K562 (cell line): ENCODE measurements around the gene PRDM12. TPM values are rescaled to one million over a fixed set of nuclear protein-coding genes. Genes with fewer than 3 reads are reported as not detected.

Source experiments
- ATAC-seq: fragments of 200-7000 bp; cut with Tn5 transposase; 3 replicates; pipeline ENCODE4 v1.9.1; 2020; ENCODE audit warnings: moderate library complexity
- BruUV-seq: library from RNA; stranded (reverse); fragments of 400-500 nt; replicated peaks from 2 replicates; lab custom pipeline; 2021; lab: Mats Ljungman, UMichigan
- CTCF ChIA-PET: fragments of 300-600 bp; formaldehyde crosslinking; extraction: SDS; loops from one replicate; lab custom pipeline; 2021; ENCODE audit warnings: low intra/inter-chr PET ratio; lab: Yijun Ruan, JAX
- POLR2A ChIA-PET: fragments of 300-600, 350-650 bp; sonication (Branson Sonifier 250); formaldehyde crosslinking; extraction: SDS; loops from one replicate; lab custom pipeline; 2021; ENCODE audit warnings: antibody characterized with exemption, inconsistent platforms; lab: Yijun Ruan, JAX
- DNase-seq, 4 experiments: peaks; one replicate each; pipeline versions ENCODE4 v3.0.0 to v3.0.0-alpha.2; 2011 to 2018; ENCODE audit warnings: low spot score in 3 of 4, mixed read lengths in 3 of 4; ENCODE audit errors: extremely low read depth in 1 of 4
- FAIRE-seq: peaks from 2 replicates; lab custom pipeline; 2011; peaks lifted over from hg19 to GRCh38; lab: Jason Lieb, UNC
- H2AFZ ChIP-seq: 2 replicates; pipeline ENCODE4 v1.6.0; 2011; ENCODE audit warnings: low read depth, low read length, control low read depth, inconsistent platforms
- H3K27ac ChIP-seq: fragments of 200-600 bp; 3 replicates; pipeline ENCODE4 v1.8.0; 2011; ENCODE audit warnings: low read depth, mild to moderate bottlenecking, control low read depth, inconsistent platforms, low read length, moderate library complexity, mixed read lengths; ENCODE audit errors: extremely low read depth
- H3K27me3 ChIP-seq, 2 experiments: fragments of 300-600 bp in 1 of 2; 2 replicates in 1 of 2; 3 replicates in 1 of 2; pipeline versions ENCODE4 v1.6.0 to v1.8.0; 2011; ENCODE audit warnings: inconsistent platforms in 2 of 2, low read length in 2 of 2, mild to moderate bottlenecking in 1 of 2, mixed read lengths in 1 of 2, moderate library complexity in 1 of 2; ENCODE audit not compliant: control insufficient read depth in 2 of 2, insufficient read depth in 2 of 2
- H3K36me3 ChIP-seq: fragments of 300-600 bp; 3 replicates; pipeline ENCODE4 v1.8.0; 2011; ENCODE audit warnings: mild to moderate bottlenecking, low read length, inconsistent platforms; ENCODE audit not compliant: control insufficient read depth, insufficient read depth
- H3K4me1 ChIP-seq, 2 experiments: fragments of 200-600 bp in 1 of 2; replicated peaks in 1 of 2; 2 replicates in 1 of 2; 3 replicates in 1 of 2; pipeline versions ENCODE4 v1.5.1 to v1.8.0; 2011; ENCODE audit warnings: inconsistent platforms in 2 of 2, low read length in 2 of 2, mild to moderate bottlenecking in 1 of 2, mixed read lengths in 1 of 2, moderate library complexity in 1 of 2; ENCODE audit not compliant: control insufficient read depth in 2 of 2, insufficient read depth in 2 of 2
- H3K4me2 ChIP-seq: 2 replicates; pipeline ENCODE4 v1.6.1; 2011; ENCODE audit warnings: low read length, control low read depth, inconsistent platforms, mixed read lengths; ENCODE audit not compliant: insufficient read depth
- H3K4me3 ChIP-seq: fragments of 200-600 bp; sonication (generic), shearing (Covaris generic); 2 replicates; pipeline ENCODE4 v1.5.1; 2016; ENCODE audit warnings: control low read depth, inconsistent platforms
- H3K79me2 ChIP-seq: fragments of 200-600 bp; 3 replicates; pipeline ENCODE4 v1.8.0; 2011; ENCODE audit warnings: low read length, inconsistent platforms; ENCODE audit not compliant: control insufficient read depth, insufficient read depth
- H3K9ac ChIP-seq, 2 experiments: 2 replicates each; pipeline versions ENCODE4 v1.6.0 to v1.6.1; 2011; ENCODE audit warnings: low read depth in 2 of 2, low read length in 2 of 2, control low read depth in 1 of 2, inconsistent platforms in 1 of 2, mild to moderate bottlenecking in 1 of 2, mixed read lengths in 1 of 2; ENCODE audit not compliant: insufficient read depth in 1 of 2
- H3K9me1 ChIP-seq: one replicate; pipeline ENCODE4 v1.6.0; 2011; ENCODE audit warnings: inconsistent platforms, mild to moderate bottlenecking, low read length, moderate library complexity; ENCODE audit not compliant: control insufficient read depth, insufficient read depth
- H3K9me3 ChIP-seq: replicated peaks from 2 replicates; pipeline ENCODE4 v1.5.1; 2011; ENCODE audit warnings: low read depth, low read length, inconsistent platforms; ENCODE audit not compliant: control insufficient read depth, insufficient read depth
- H4K20me1 ChIP-seq: replicated peaks from 2 replicates; pipeline ENCODE4 v1.6.1; 2011; ENCODE audit warnings: low read length, inconsistent platforms, mixed read lengths; ENCODE audit not compliant: control insufficient read depth, insufficient read depth
- ARID2 ChIP-seq: fragments of 450-650 bp; IDR thresholded peaks from 2 replicates; pipeline ENCODE4 v1.6.1; 2017; ENCODE audit warnings: antibody characterized with exemption, mild to moderate bottlenecking
- HDAC8 ChIP-seq: fragments of 450-650 bp; IDR thresholded peaks from 2 replicates; pipeline ENCODE4 v1.6.1; 2016; ENCODE audit warnings: mild to moderate bottlenecking, missing genetic modification characterization, moderate library complexity, missing compliant biosample characterization
- SAFB ChIP-seq: fragments of 200-400 bp; formaldehyde crosslinking; IDR thresholded peaks from 2 replicates; pipeline ENCODE4 v1.6.1; 2017; ENCODE audit warnings: low read depth, low read length, borderline replicate concordance
- ZNF408 ChIP-seq: fragments of 250-450 bp; sonication (Bioruptor Pico); IDR thresholded peaks from 2 replicates; pipeline ENCODE4 v1.4.0; 2020; ENCODE audit warnings: low read depth, mild to moderate bottlenecking, moderate library complexity
- ZNF41 ChIP-seq: fragments of 250-450 bp; sonication (Bioruptor Pico); conservative IDR thresholded peaks from 2 replicates; pipeline ENCODE4 v1.4.0; 2020; ENCODE audit warnings: mild to moderate bottlenecking
- ZNF707 ChIP-seq: fragments of 250-450 bp; sonication (Bioruptor Pico); conservative IDR thresholded peaks from 2 replicates; pipeline ENCODE4 v1.8.0; 2022; ENCODE audit warnings: inconsistent platforms, mild to moderate bottlenecking, moderate library complexity
- WGBS: fragments of 100-300 bp; shearing (Covaris generic); methylation state at CpG from one replicate; pipeline ENCODE4 v1.1.6; 2016; ENCODE audit warnings: low coverage, mixed read lengths; ENCODE audit not compliant: insufficient coverage; ENCODE audit errors: missing lambda C conversion rate; 5-methylcytosine and 5-hydroxymethylcytosine counted together
- in situ Hi-C: fragments of 300-500 bp; cut with MboI; formaldehyde crosslinking; loops from 4 replicates; pipeline ENCODE4 v1.15.0; 2018; ENCODE audit warnings: inconsistent platforms, mixed read lengths
- intact Hi-C: fragments of 100-400 bp; cut with micrococcal nuclease; formaldehyde crosslinking; loops from 2 replicates; pipeline ENCODE4 v1.14.2; 2022
- polyA plus RNA-seq, 8 experiments: library from polyadenylated mRNA; depleted of rRNA in 4 of 8; stranded (reverse) in 5 of 8; unstranded in 3 of 8; fragments of >200 nt; fragmentation: Nextera tagmentation in 2 of 8; fragmentation: Illumina TruSeq in 1 of 8; extraction: Ambion mirVana in 2 of 8; extraction: Trizol in 1 of 8; gene quantifications; 2 replicates each; pipeline versions ENCODE4 v1.2.1 to v1.2.3, GENCODE V29; 2011 to 2014; ENCODE audit warnings: inconsistent platforms in 1 of 8, missing spikeins in 1 of 8
- total RNA-seq, 7 experiments: library from RNA; depleted of rRNA in 6 of 7; stranded (reverse); fragments of >200 nt in 6 of 7; fragmentation: Illumina TruSeq in 2 of 7; extraction: Trizol in 2 of 7; gene quantifications; 2 replicates each; pipeline versions ENCODE4 v1.2.1 to v1.2.3, GENCODE V29; 2011 to 2021; ENCODE audit warnings: low replicate concordance in 1 of 7
- TF ChIP-seq, protein P1 (sequence below), 2 experiments: IDR thresholded peaks in 1 of 2; conservative IDR thresholded peaks in 1 of 2; 2 replicates each; pipeline ENCODE4 v1.6.1; 2016; ENCODE audit warnings: low read depth in 2 of 2, mild to moderate bottlenecking in 1 of 2, missing compliant biosample characterization in 1 of 2, missing genetic modification characterization in 1 of 2, moderate library complexity in 1 of 2

Gene PRDM12
- total and polyA plus RNA-seq, 9 of the 15 experiments (the other 6 are each of a cell fraction or from before 2014, with no cell fraction given) = 0.04 to 0.22 (median 0.07) TPM; not detected in 3

DNA sequence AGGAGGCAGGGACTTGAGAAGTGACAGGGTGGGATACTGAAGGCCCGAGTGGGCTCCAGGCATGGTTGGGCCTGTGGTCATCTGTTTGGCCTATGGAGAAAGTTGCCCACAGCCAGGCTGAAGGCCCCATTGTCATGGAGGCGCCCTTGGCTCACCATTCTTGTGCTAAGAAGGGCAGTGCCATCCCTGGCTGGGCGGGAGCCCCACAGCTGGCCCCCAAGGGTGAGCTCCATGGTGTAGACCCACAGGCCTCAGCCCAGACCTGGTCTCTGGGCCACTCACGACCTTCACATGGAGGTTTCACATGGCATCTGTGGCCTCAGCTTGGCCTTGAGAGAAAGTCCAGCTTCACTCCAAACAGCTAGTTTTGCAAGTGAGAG is 34.3 kb upstream of the PRDM12 start:
- Histone ChIP-seq H3K4me1 (no peaks in the 10 kb centered on the region), H3K36me3 (peaks cover 93% of the 10 kb centered on the region; the same call in 2 of the 3 replicates), H4K20me1 (peaks cover 5% of the 10 kb centered on the region), H3K79me2 (no peaks in the 10 kb centered on the region), H3K4me2 (no peak overlapping the region), H3K9me3 (no peaks in the 10 kb centered on the region), H3K27me3 (no peaks in the 10 kb centered on the region), H3K4me3 (no peak overlapping the region), H3K27ac (no peak overlapping the region), H2AFZ (no peak overlapping the region), H3K9ac (peak overlapping the region in 1 of 2 experiments; percentile 55; a peak in 1 of 4 replicates), H3K9me1 (no peaks in the 10 kb centered on the region)
- FAIRE-seq (no peak), DNase-seq (no peak), ATAC-seq (no peak)
- intact Hi-C loops (no loop called here), in situ Hi-C loops (no loop called here)
- TF ChIP-seq ARID2 (no peak), SAFB (no peak), ZNF707 (CRISPR knock-in tag) (no peak), ZNF41 (CRISPR knock-in tag) (no peak), HDAC8 (tag) (no peak), ZNF408 (CRISPR knock-in tag) (no peak)
- TF ChIP-seq, protein P1, sequence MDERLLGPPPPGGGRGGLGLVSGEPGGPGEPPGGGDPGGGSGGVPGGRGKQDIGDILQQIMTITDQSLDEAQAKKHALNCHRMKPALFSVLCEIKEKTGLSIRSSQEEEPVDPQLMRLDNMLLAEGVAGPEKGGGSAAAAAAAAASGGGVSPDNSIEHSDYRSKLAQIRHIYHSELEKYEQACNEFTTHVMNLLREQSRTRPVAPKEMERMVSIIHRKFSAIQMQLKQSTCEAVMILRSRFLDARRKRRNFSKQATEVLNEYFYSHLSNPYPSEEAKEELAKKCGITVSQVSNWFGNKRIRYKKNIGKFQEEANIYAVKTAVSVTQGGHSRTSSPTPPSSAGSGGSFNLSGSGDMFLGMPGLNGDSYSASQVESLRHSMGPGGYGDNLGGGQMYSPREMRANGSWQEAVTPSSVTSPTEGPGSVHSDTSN (CRISPR knock-in tag; IDR thresholded peaks at IDR 0.05; ENCODE audit: low read depth) = no peak
- TF ChIP-seq, protein P1 (tag; conservative IDR thresholded peaks at IDR 0.05; ENCODE audit: low read depth) = no peak
- BruUV-seq = no TSS peak
- 92% methylated on average over 4 of the region's 4 CpGs for WGBS
- POLR2A ChIA-PET = no interaction called here
- CTCF ChIA-PET = no interaction called here
